Upper lobe of left lung (tissue), 4 donors: ENCODE measurements around the gene USP27X.

Experiments
- POLR2A ChIP-seq, 4 donors: fragments of 450-650 bp; IDR thresholded peaks; one replicate each; pipeline ENCODE4 v1.5.1; 2016 to 2017; ENCODE audit warnings: antibody characterized with exemption in 4 of 4, mild to moderate bottlenecking in 2 of 4
- POLR2AphosphoS5 ChIP-seq, 2 donors: sonication (generic); formaldehyde crosslinking; IDR thresholded peaks; one replicate each; pipeline ENCODE4 v1.5.1; 2017; ENCODE audit warnings: antibody characterized with exemption in 2 of 2
- TF ChIP-seq, protein P1 (sequence below), 6 experiments: fragments of 450-650 bp in 4 of 6; fragments of 200-600 bp in 2 of 6; sonication (generic) in 2 of 6; IDR thresholded peaks; one replicate each; pipeline ENCODE4 v1.5.1; 2016 to 2019; ENCODE audit warnings: antibody characterized with exemption in 6 of 6

- TF ChIP-seq POLR2AphosphoS5 (IDR thresholded peaks at IDR 0.05) (no peak), POLR2A (IDR thresholded peaks at IDR 0.05) (no peak)
- TF ChIP-seq, protein P1, sequence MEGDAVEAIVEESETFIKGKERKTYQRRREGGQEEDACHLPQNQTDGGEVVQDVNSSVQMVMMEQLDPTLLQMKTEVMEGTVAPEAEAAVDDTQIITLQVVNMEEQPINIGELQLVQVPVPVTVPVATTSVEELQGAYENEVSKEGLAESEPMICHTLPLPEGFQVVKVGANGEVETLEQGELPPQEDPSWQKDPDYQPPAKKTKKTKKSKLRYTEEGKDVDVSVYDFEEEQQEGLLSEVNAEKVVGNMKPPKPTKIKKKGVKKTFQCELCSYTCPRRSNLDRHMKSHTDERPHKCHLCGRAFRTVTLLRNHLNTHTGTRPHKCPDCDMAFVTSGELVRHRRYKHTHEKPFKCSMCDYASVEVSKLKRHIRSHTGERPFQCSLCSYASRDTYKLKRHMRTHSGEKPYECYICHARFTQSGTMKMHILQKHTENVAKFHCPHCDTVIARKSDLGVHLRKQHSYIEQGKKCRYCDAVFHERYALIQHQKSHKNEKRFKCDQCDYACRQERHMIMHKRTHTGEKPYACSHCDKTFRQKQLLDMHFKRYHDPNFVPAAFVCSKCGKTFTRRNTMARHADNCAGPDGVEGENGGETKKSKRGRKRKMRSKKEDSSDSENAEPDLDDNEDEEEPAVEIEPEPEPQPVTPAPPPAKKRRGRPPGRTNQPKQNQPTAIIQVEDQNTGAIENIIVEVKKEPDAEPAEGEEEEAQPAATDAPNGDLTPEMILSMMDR (IDR thresholded peaks at IDR 0.05): no peak
Observed at GRCh38 chrX:49842621-49843020, 36.7 kb upstream of the USP27X start.
